Activated naive CD8-positive, alpha-beta T cell treated with anti-CD3 and anti-CD28 coated beads, Interleukin-2, amount 50 U/mL, for 24 hours (primary cell): Measurements from ENCODE around the gene MYH7.

Experiments used
- ATAC-seq: fragments of 150-1000 bp; cut with Tn5 transposase; one replicate; pipeline ENCODE4 v1.10.0; 2021
- DNase-seq: peaks from one replicate; pipeline ENCODE4 v3.0.0; 2021
- H3K27ac Mint-ChIP-seq: one replicate; pipeline ENCODE4 v1.8.0; 2021; ENCODE audit warnings: mild to moderate bottlenecking, mixed read lengths
- H3K27me3 Mint-ChIP-seq: one replicate; pipeline ENCODE4 v1.8.0; 2021; ENCODE audit warnings: mixed read lengths
- H3K36me3 Mint-ChIP-seq: one replicate; pipeline ENCODE4 v1.8.0; 2021; ENCODE audit warnings: low read depth, mixed read lengths
- H3K4me1 Mint-ChIP-seq: one replicate; pipeline ENCODE4 v1.8.0; 2021; ENCODE audit warnings: mixed read lengths
- H3K4me3 Mint-ChIP-seq: one replicate; pipeline ENCODE4 v1.8.0; 2021; ENCODE audit warnings: mild to moderate bottlenecking, moderate library complexity, mixed read lengths
- H3K9me3 Mint-ChIP-seq: one replicate; pipeline ENCODE4 v1.8.0; 2021; ENCODE audit warnings: mixed read lengths

MYH7 gene

GRCh38 chr14:23411563-23412525 lies 23.6 kb downstream of the MYH7 start:
- Mint-ChIP-seq H3K27ac (no peak overlapping the region), H3K27me3 (peaks cover 4% of the 10 kb centered on the region), H3K9me3 (no peaks in the 10 kb centered on the region), H3K4me1 (no peaks in the 10 kb centered on the region), H3K36me3 (no peaks in the 10 kb centered on the region), H3K4me3 (no peak overlapping the region)
- ATAC-seq (no peak), DNase-seq (no peak)

GRCh38 chr14:23409966-23410635 lies 25.4 kb downstream of the MYH7 start:
- no peak overlapping the region for H3K4me3 Mint-ChIP-seq
- DNase-seq = no peak
- ATAC-seq = no peak
- peaks cover 6% of the 10 kb centered on the region for H3K27me3 Mint-ChIP-seq
- H3K36me3 Mint-ChIP-seq = no peaks in the 10 kb centered on the region
- no peaks in the 10 kb centered on the region for H3K9me3 Mint-ChIP-seq
- H3K27ac Mint-ChIP-seq = no peak overlapping the region
- no peaks in the 10 kb centered on the region for H3K4me1 Mint-ChIP-seq

- H3K4me1 Mint-ChIP-seq = no peaks in the 10 kb centered on the region
- H3K27ac Mint-ChIP-seq = no peak overlapping the region
- ATAC-seq = no peak
- no peaks in the 10 kb centered on the region for H3K9me3 Mint-ChIP-seq
- no peak for DNase-seq
- no peak overlapping the region for H3K4me3 Mint-ChIP-seq
- no peaks in the 10 kb centered on the region for H3K36me3 Mint-ChIP-seq
- peaks cover 6% of the 10 kb centered on the region for H3K27me3 Mint-ChIP-seq
Measured at GRCh38 chr14:23409475-23409874, 26.0 kb downstream of the MYH7 start.

- no peak for ATAC-seq
- no peak overlapping the region for H3K4me3 Mint-ChIP-seq
- H3K27ac Mint-ChIP-seq = no peak overlapping the region
- H3K4me1 Mint-ChIP-seq = no peaks in the 10 kb centered on the region
- H3K36me3 Mint-ChIP-seq = no peaks in the 10 kb centered on the region
- H3K27me3 Mint-ChIP-seq = peaks cover 8% of the 10 kb centered on the region
- DNase-seq = no peak
- no peaks in the 10 kb centered on the region for H3K9me3 Mint-ChIP-seq
Measured at GRCh38 chr14:23408307-23408630, 27.2 kb downstream of the MYH7 start.

- ATAC-seq = no peak
- Mint-ChIP-seq H3K27ac (no peak within 1 kb of the TSS), H3K27me3 (peaks cover 11% of the 10 kb centered on the region), H3K4me1 (no peaks in the 10 kb centered on the region), H3K9me3 (no peaks in the 10 kb centered on the region), H3K4me3 (no peak within 1 kb of the TSS), H3K36me3 (no peaks in the 10 kb centered on the region)
- DNase-seq = no peak
Measured at GRCh38 chr14:23407516-23408306, 27.7 kb downstream of the MYH7 start, which contains the start of gene MYH6. MYH6 (minus strand) TSS chr14:23408273; CDS start chr14:23407223, 1,050 bp downstream.

- H3K27me3 Mint-ChIP-seq = peaks cover 11% of the 10 kb centered on the region
- H3K36me3 Mint-ChIP-seq = no peaks in the 10 kb centered on the region
- DNase-seq (no peak), ATAC-seq (no peak)
- no peaks in the 10 kb centered on the region for H3K4me1 Mint-ChIP-seq
- no peak overlapping the region for H3K27ac Mint-ChIP-seq
- H3K9me3 Mint-ChIP-seq = no peaks in the 10 kb centered on the region
- H3K4me3 Mint-ChIP-seq = no peak overlapping the region
Measured at GRCh38 chr14:23406725-23407355, 28.6 kb downstream of the MYH7 start.

GRCh38 chr14:23406244-23406643 lies 29.2 kb downstream of the MYH7 start:
- Mint-ChIP-seq H3K4me3 (no peak overlapping the region), H3K27me3 (peaks cover 11% of the 10 kb centered on the region), H3K36me3 (no peaks in the 10 kb centered on the region), H3K4me1 (no peaks in the 10 kb centered on the region), H3K27ac (no peak overlapping the region), H3K9me3 (no peaks in the 10 kb centered on the region)
- DNase-seq (no peak), ATAC-seq (no peak)

GRCh38 chr14:23405516-23406025 lies 29.9 kb downstream of the MYH7 start:
- no peaks in the 10 kb centered on the region for H3K9me3 Mint-ChIP-seq
- no peaks in the 10 kb centered on the region for H3K4me1 Mint-ChIP-seq
- no peak for ATAC-seq
- no peak for DNase-seq
- H3K4me3 Mint-ChIP-seq = no peak overlapping the region
- peaks cover 11% of the 10 kb centered on the region for H3K27me3 Mint-ChIP-seq
- H3K27ac Mint-ChIP-seq = no peak overlapping the region
- no peaks in the 10 kb centered on the region for H3K36me3 Mint-ChIP-seq

GRCh38 chr14:23405096-23405495 lies 30.4 kb downstream of the MYH7 start:
- H3K36me3 Mint-ChIP-seq = no peaks in the 10 kb centered on the region
- H3K27ac Mint-ChIP-seq = no peak overlapping the region
- no peaks in the 10 kb centered on the region for H3K4me1 Mint-ChIP-seq
- no peak overlapping the region for H3K4me3 Mint-ChIP-seq
- ATAC-seq (no peak), DNase-seq (no peak)
- no peaks in the 10 kb centered on the region for H3K9me3 Mint-ChIP-seq
- peaks cover 11% of the 10 kb centered on the region for H3K27me3 Mint-ChIP-seq

DNA sequence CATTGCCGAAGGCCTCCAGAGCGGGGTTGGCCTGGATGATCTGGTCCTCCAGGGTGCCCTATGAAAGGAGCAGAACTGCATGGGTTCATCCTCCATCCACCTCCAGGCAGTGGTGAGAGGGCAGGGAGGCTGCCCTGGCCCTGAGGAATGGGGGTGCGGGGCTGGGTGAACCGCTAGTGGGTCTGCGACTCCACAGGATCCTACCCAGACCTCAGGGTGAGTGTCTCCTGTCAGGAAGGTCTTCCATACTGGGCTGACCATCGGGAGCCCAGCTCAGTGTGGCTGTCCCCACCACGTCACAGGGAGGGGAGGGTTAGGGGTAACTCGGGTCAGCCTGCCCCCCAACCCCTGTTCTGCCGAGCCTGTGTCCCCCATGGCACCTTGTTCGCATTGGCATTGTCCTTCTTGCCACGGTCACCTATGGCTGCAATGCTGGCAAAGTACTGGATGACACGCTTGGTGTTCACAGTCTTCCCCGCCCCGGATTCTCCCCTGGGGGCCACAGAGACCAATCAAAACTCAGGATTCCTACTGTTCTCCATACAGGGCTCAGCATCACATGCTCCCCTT lies 31.0 kb downstream of the MYH7 start:
- ATAC-seq (no peak), DNase-seq (no peak)
- H3K27ac Mint-ChIP-seq = no peak overlapping the region
- H3K36me3 Mint-ChIP-seq = no peaks in the 10 kb centered on the region
- no peaks in the 10 kb centered on the region for H3K4me1 Mint-ChIP-seq
- H3K4me3 Mint-ChIP-seq = no peak overlapping the region
- no peaks in the 10 kb centered on the region for H3K9me3 Mint-ChIP-seq
- peaks cover 11% of the 10 kb centered on the region for H3K27me3 Mint-ChIP-seq

GRCh38 chr14:23403908-23404307 lies 31.6 kb downstream of the MYH7 start:
- H3K36me3 Mint-ChIP-seq = no peaks in the 10 kb centered on the region
- ATAC-seq = no peak
- H3K4me1 Mint-ChIP-seq = no peaks in the 10 kb centered on the region
- H3K4me3 Mint-ChIP-seq = no peak overlapping the region
- H3K27ac Mint-ChIP-seq = no peak overlapping the region
- no peak for DNase-seq
- H3K27me3 Mint-ChIP-seq = peaks cover 11% of the 10 kb centered on the region
- no peaks in the 10 kb centered on the region for H3K9me3 Mint-ChIP-seq

DNA sequence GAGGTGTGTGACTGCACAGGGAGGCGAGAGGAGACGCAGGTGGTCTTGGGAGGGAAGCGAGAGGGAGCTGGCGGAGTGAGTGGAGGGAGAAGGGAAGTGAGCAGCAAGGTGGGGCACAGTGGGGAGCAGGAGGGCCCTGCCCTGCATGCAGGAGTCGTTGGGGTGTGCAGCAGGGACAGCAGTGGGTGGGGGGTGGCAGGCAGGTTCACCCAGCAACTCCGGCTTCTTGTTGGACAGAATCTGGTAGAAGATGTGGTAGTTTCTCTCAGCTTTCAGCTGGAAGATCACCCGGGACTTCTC lies 32.4 kb downstream of the MYH7 start:
- Mint-ChIP-seq H3K4me3 (no peak overlapping the region), H3K27me3 (peaks cover 11% of the 10 kb centered on the region), H3K27ac (no peak overlapping the region), H3K36me3 (no peaks in the 10 kb centered on the region), H3K9me3 (no peaks in the 10 kb centered on the region), H3K4me1 (no peaks in the 10 kb centered on the region)
- ATAC-seq (no peak), DNase-seq (no peak)

GRCh38 chr14:23402296-23403138 lies 32.9 kb downstream of the MYH7 start:
- H3K4me3 Mint-ChIP-seq = no peak overlapping the region

More at GRCh38 chr14:23402296-23403138, 32.9 kb downstream of the MYH7 start:
- Mint-ChIP-seq H3K4me1 (no peaks in the 10 kb centered on the region), H3K36me3 (no peaks in the 10 kb centered on the region), H3K9me3 (no peaks in the 10 kb centered on the region), H3K27me3 (peaks cover 8% of the 10 kb centered on the region), H3K27ac (no peak overlapping the region)
- ATAC-seq (no peak), DNase-seq (no peak)
